Measurements from ENCODE around the gene CTNNA1.
"Not testable (repeated sequence)": the region's sequence is repeated elsewhere in the genome, so short reads cannot be mapped to it uniquely, and the experiment has no call there.

Gene CTNNA1

DNA sequence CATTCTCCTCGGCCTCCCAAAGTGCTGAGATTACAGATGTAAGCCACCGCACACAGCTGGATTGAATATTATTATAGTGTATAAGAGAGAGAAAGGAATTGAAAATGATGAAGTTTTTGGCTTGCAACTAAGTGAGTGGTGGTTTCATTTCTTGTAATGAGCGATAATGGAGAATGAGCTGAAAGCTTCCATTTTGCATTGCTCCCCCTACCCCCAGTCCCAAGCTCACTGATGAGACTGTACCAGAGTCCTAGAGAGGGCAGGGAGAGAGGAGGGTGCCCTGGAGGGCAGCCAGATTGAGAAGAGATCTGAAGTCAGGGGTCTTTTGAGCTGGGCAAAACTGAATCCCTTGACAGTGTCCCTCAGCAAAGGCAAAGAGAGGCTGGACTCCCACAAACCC, 38.5 kb upstream of the CTNNA1 start:
- no peak overlapping the region for H3K4me3 ChIP-seq (ENCODE audit: low read length, poor library complexity, severe bottlenecking)
- no peaks in the 10 kb centered on the region for H3K9me3 ChIP-seq (ENCODE audit: insufficient read depth, low read depth, low read length)
- H3K79me2 ChIP-seq (ENCODE audit: insufficient read depth, low read length): no peaks in the 10 kb centered on the region
- no peaks in the 10 kb centered on the region for H3K4me1 ChIP-seq (ENCODE audit: insufficient read depth, low read length, poor library complexity, severe bottlenecking)
- H3K9ac ChIP-seq (ENCODE audit: low read depth, low read length, poor library complexity, severe bottlenecking): no peak overlapping the region
- no peaks in the 10 kb centered on the region for H3K36me3 ChIP-seq (ENCODE audit: insufficient read depth, low read length)
- no peak overlapping the region for H2AFZ ChIP-seq (ENCODE audit: low read length)
- H3K27me3 ChIP-seq (ENCODE audit: insufficient read depth, low read length, poor library complexity, severe bottlenecking): peaks cover 5% of the 10 kb centered on the region
- TF ChIP-seq EZH2phosphoT487 (IDR thresholded peaks at IDR 0.05; ENCODE audit: borderline replicate concordance): no peak
- TF ChIP-seq, protein P1, sequence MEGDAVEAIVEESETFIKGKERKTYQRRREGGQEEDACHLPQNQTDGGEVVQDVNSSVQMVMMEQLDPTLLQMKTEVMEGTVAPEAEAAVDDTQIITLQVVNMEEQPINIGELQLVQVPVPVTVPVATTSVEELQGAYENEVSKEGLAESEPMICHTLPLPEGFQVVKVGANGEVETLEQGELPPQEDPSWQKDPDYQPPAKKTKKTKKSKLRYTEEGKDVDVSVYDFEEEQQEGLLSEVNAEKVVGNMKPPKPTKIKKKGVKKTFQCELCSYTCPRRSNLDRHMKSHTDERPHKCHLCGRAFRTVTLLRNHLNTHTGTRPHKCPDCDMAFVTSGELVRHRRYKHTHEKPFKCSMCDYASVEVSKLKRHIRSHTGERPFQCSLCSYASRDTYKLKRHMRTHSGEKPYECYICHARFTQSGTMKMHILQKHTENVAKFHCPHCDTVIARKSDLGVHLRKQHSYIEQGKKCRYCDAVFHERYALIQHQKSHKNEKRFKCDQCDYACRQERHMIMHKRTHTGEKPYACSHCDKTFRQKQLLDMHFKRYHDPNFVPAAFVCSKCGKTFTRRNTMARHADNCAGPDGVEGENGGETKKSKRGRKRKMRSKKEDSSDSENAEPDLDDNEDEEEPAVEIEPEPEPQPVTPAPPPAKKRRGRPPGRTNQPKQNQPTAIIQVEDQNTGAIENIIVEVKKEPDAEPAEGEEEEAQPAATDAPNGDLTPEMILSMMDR (conservative IDR thresholded peaks at IDR 0.05; ENCODE audit: low read length): no peak
- H3F3A ChIP-seq (ENCODE audit: low read depth): no peaks in the 10 kb centered on the region
- H4K20me1 ChIP-seq (ENCODE audit: insufficient read depth, low read length, poor library complexity, severe bottlenecking): no peaks in the 10 kb centered on the region
- H3K9me2 ChIP-seq (replicated peaks; ENCODE audit: low read depth, low read length): no peaks in the 10 kb centered on the region
- no peak overlapping the region for H3K4me2 ChIP-seq (ENCODE audit: low read depth, low read length, poor library complexity, severe bottlenecking)

DNA sequence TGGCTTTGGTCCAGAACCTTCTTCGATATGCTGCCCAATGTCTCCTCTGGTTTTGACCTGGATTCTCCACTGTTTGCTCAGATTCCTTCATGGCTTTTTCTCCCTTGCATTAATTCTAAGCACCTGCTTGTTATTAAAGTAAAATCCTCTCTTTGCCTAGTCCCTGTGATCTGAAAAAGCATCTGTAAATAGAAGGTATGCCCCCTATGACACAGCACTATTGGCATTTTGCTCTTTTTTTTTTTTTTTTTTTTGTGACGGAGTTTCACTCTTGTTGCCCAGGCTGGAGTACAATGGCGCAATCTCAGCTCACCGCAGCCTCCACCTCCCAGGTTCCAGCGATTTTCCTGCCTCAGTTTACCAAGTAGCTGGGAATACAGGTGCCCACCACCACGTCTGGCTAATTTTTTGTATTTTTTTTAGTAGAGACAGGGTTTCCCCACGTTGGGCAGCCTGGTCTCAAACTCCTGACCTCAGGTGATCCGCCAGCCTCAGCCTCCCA, 37.2 kb upstream of the CTNNA1 start:
- H2AFZ ChIP-seq (ENCODE audit: low read length); H3F3A ChIP-seq (ENCODE audit: low read depth); H3K4me2 ChIP-seq (ENCODE audit: low read depth, low read length, poor library complexity, severe bottlenecking); H3K9ac ChIP-seq (ENCODE audit: low read depth, low read length, poor library complexity, severe bottlenecking); H3K27me3 ChIP-seq (ENCODE audit: insufficient read depth, low read length, poor library complexity, severe bottlenecking); H4K20me1 ChIP-seq (ENCODE audit: insufficient read depth, low read length, poor library complexity, severe bottlenecking); H3K4me1 ChIP-seq (ENCODE audit: insufficient read depth, low read length, poor library complexity, severe bottlenecking); H3K4me3 ChIP-seq (ENCODE audit: low read length, poor library complexity, severe bottlenecking); H3K9me2 ChIP-seq (replicated peaks; ENCODE audit: low read depth, low read length); H3K79me2 ChIP-seq (ENCODE audit: insufficient read depth, low read length); H3K9me3 ChIP-seq (ENCODE audit: insufficient read depth, low read depth, low read length); H3K36me3 ChIP-seq (ENCODE audit: insufficient read depth, low read length): not testable (repeated sequence)

DNA sequence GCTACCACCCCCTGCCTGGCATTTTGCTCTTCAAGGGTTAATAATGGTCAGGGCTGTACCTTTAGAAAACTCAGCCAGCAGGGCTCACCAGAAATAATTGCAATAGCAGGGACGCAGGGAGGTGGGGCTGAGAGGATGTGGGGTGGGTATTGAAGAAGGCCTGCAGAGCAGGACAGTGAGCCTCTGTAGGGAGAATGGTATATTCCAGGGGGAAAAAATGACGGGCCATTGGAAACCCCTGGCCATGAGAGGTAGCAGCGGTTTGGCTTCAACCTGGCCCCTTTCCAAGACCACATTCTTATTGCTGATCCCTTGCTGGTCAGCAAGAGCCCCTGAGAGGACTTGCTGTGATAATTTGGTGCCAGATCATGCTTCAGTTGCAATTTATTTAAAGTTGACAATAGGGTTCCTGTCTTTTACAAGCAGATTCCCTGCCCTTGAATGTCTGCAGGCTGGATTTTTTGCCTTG, 36.7 kb upstream of the CTNNA1 start:
- H3K36me3 ChIP-seq (ENCODE audit: insufficient read depth, low read length): no peaks in the 10 kb centered on the region
- H3K9ac ChIP-seq (ENCODE audit: low read depth, low read length, poor library complexity, severe bottlenecking): no peak overlapping the region
- no peak overlapping the region for H2AFZ ChIP-seq (ENCODE audit: low read length)
- no peaks in the 10 kb centered on the region for H3F3A ChIP-seq (ENCODE audit: low read depth)
- no peak overlapping the region for H3K4me2 ChIP-seq (ENCODE audit: low read depth, low read length, poor library complexity, severe bottlenecking)
- peaks cover 6% of the 10 kb centered on the region for H3K27me3 ChIP-seq (ENCODE audit: insufficient read depth, low read length, poor library complexity, severe bottlenecking)
- TF ChIP-seq, protein P1 (conservative IDR thresholded peaks at IDR 0.05; ENCODE audit: low read length): no peak
- no peak for TF ChIP-seq EZH2phosphoT487 (IDR thresholded peaks at IDR 0.05; ENCODE audit: borderline replicate concordance)
- no peaks in the 10 kb centered on the region for H3K9me3 ChIP-seq (ENCODE audit: insufficient read depth, low read depth, low read length)
- H3K4me1 ChIP-seq (ENCODE audit: insufficient read depth, low read length, poor library complexity, severe bottlenecking): no peaks in the 10 kb centered on the region
- no peaks in the 10 kb centered on the region for H4K20me1 ChIP-seq (ENCODE audit: insufficient read depth, low read length, poor library complexity, severe bottlenecking)
- H3K4me3 ChIP-seq (ENCODE audit: low read length, poor library complexity, severe bottlenecking): no peak overlapping the region
- no peaks in the 10 kb centered on the region for H3K9me2 ChIP-seq (replicated peaks; ENCODE audit: low read depth, low read length)
- H3K79me2 ChIP-seq (ENCODE audit: insufficient read depth, low read length): no peaks in the 10 kb centered on the region

DNA sequence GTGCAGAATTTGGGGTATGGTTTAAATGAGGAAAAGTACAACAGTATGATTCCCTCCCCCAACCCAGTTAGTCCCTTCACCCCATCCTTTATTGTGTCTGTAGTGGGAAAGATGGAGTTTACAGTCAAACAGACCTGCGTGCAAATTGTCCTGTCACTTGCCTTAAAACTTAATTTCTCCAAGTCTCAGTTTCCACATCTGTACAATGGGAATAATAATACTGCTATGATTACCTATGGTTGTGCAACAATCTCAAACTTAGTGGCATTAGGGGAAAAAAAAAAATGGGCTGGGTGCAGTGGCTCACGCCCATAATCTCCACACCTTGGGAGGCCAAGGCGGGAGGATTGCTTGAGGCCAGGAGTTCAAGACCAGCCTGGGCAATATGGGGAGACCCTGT, 35.8 kb upstream of the CTNNA1 start:
- Histone ChIP-seq H4K20me1 (ENCODE audit: insufficient read depth, low read length, poor library complexity, severe bottlenecking) (no peaks in the 10 kb centered on the region), H3K9ac (ENCODE audit: low read depth, low read length, poor library complexity, severe bottlenecking) (no peak overlapping the region), H3K79me2 (ENCODE audit: insufficient read depth, low read length) (no peaks in the 10 kb centered on the region), H3K4me2 (ENCODE audit: low read depth, low read length, poor library complexity, severe bottlenecking) (no peak overlapping the region), H3K4me3 (ENCODE audit: low read length, poor library complexity, severe bottlenecking) (no peak overlapping the region), H3K9me3 (ENCODE audit: insufficient read depth, low read depth, low read length) (no peaks in the 10 kb centered on the region), H2AFZ (ENCODE audit: low read length) (no peak overlapping the region), H3F3A (ENCODE audit: low read depth) (no peaks in the 10 kb centered on the region), H3K27me3 (ENCODE audit: insufficient read depth, low read length, poor library complexity, severe bottlenecking) (peaks cover 6% of the 10 kb centered on the region), H3K36me3 (ENCODE audit: insufficient read depth, low read length) (no peaks in the 10 kb centered on the region), H3K9me2 (replicated peaks; ENCODE audit: low read depth, low read length) (no peaks in the 10 kb centered on the region), H3K4me1 (ENCODE audit: insufficient read depth, low read length, poor library complexity, severe bottlenecking) (no peaks in the 10 kb centered on the region)
- no peak for TF ChIP-seq EZH2phosphoT487 (IDR thresholded peaks at IDR 0.05; ENCODE audit: borderline replicate concordance)
- TF ChIP-seq, protein P1 (conservative IDR thresholded peaks at IDR 0.05; ENCODE audit: low read length): no peak
